Type B pancreatic cell (in vitro differentiated cells): ENCODE measurements around the gene PRKG1. TPM values are rescaled to one million over a fixed set of nuclear protein-coding genes. Genes with fewer than 3 reads are reported as not detected.

Experiments used
- DNase-seq: peaks from one replicate; pipeline ENCODE4 v3.0.0; 2021; ENCODE audit warnings: mixed read lengths; ENCODE audit not compliant: unreplicated experiment; ENCODE audit errors: extremely low spot score
- H3K27ac Mint-ChIP-seq: 2 replicates; pipeline ENCODE4 v1.8.0; 2021; ENCODE audit warnings: mild to moderate bottlenecking, mixed read lengths
- H3K27me3 Mint-ChIP-seq: 2 replicates; pipeline ENCODE4 v1.8.0; 2021; ENCODE audit warnings: mixed read lengths
- H3K36me3 Mint-ChIP-seq: 2 replicates; pipeline ENCODE4 v1.8.0; 2021; ENCODE audit warnings: mixed read lengths
- H3K4me1 Mint-ChIP-seq: one replicate; pipeline ENCODE4 v1.8.0; 2021; ENCODE audit warnings: mixed read lengths; ENCODE audit not compliant: unreplicated experiment
- H3K4me3 Mint-ChIP-seq: 2 replicates; pipeline ENCODE4 v1.8.0; 2021; ENCODE audit warnings: mild to moderate bottlenecking, mixed read lengths
- H3K9me3 Mint-ChIP-seq: 2 replicates; pipeline ENCODE4 v1.8.0; 2021; ENCODE audit warnings: mixed read lengths
- total RNA-seq: library from RNA; stranded (reverse); gene quantifications from 2 replicates; pipeline ENCODE4 v1.2.1, GENCODE V29; 2021; ENCODE audit warnings: low replicate concordance
- TF ChIP-seq, protein P1 (sequence below): fragments of 200-600 bp; sonication (generic); conservative IDR thresholded peaks from 2 replicates; pipeline ENCODE4 v1.5.0; 2021; ENCODE audit warnings: antibody characterized with exemption, mild to moderate bottlenecking

Gene PRKG1
- total RNA-seq, 1 donor from 2014 or later: 12.3 TPM

GRCh38 chr10:51542853-51543252 lies 468.6 kb downstream of the PRKG1 start:
- Mint-ChIP-seq H3K4me1 (no peaks in the 10 kb centered on the region), H3K27me3 (no peaks in the 10 kb centered on the region), H3K9me3 (peaks cover 5% of the 10 kb centered on the region), H3K4me3 (no peak overlapping the region), H3K36me3 (no peaks in the 10 kb centered on the region), H3K27ac (no peak overlapping the region)
- no peak for DNase-seq
- TF ChIP-seq, protein P1, sequence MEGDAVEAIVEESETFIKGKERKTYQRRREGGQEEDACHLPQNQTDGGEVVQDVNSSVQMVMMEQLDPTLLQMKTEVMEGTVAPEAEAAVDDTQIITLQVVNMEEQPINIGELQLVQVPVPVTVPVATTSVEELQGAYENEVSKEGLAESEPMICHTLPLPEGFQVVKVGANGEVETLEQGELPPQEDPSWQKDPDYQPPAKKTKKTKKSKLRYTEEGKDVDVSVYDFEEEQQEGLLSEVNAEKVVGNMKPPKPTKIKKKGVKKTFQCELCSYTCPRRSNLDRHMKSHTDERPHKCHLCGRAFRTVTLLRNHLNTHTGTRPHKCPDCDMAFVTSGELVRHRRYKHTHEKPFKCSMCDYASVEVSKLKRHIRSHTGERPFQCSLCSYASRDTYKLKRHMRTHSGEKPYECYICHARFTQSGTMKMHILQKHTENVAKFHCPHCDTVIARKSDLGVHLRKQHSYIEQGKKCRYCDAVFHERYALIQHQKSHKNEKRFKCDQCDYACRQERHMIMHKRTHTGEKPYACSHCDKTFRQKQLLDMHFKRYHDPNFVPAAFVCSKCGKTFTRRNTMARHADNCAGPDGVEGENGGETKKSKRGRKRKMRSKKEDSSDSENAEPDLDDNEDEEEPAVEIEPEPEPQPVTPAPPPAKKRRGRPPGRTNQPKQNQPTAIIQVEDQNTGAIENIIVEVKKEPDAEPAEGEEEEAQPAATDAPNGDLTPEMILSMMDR: no peak

DNA sequence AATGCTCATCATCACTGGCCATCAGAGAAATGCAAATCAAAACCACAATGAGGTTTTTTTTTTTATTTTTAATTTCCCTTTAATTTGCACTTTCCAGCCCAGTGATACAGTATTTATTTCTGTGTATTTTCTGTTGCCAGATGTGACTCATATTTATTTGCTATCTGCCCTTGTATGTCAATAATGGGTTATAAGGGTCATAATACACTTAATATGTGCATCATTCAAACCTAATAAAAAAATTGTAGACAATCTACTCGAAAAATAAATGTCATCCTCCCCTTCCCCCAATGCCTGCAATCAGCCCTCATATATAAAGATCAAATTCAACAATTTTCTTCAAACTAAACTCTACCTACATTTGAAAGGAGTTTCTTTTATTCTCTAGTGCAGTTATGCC lies 470.6 kb downstream of the PRKG1 start:
- Mint-ChIP-seq H3K36me3 (no peaks in the 10 kb centered on the region), H3K27me3 (no peaks in the 10 kb centered on the region), H3K4me3 (no peak overlapping the region), H3K27ac (no peak overlapping the region), H3K9me3 (peaks cover 5% of the 10 kb centered on the region), H3K4me1 (no peaks in the 10 kb centered on the region)
- TF ChIP-seq, protein P1: no peak
- DNase-seq: no peak

GRCh38 chr10:51547941-51548340 lies 473.7 kb downstream of the PRKG1 start:
- Mint-ChIP-seq H3K4me1 (no peaks in the 10 kb centered on the region), H3K4me3 (no peak overlapping the region), H3K9me3 (no peaks in the 10 kb centered on the region), H3K27ac (no peak overlapping the region), H3K27me3 (no peaks in the 10 kb centered on the region), H3K36me3 (no peaks in the 10 kb centered on the region)
- DNase-seq: no peak
- TF ChIP-seq, protein P1: no peak

- Mint-ChIP-seq H3K27me3 (no peaks in the 10 kb centered on the region), H3K27ac (no peak overlapping the region), H3K9me3 (no peaks in the 10 kb centered on the region), H3K4me3 (no peak overlapping the region), H3K36me3 (no peaks in the 10 kb centered on the region), H3K4me1 (no peaks in the 10 kb centered on the region)
- TF ChIP-seq, protein P1: no peak
- no peak for DNase-seq
Observed at GRCh38 chr10:51552879-51553278, 478.6 kb downstream of the PRKG1 start.

DNA sequence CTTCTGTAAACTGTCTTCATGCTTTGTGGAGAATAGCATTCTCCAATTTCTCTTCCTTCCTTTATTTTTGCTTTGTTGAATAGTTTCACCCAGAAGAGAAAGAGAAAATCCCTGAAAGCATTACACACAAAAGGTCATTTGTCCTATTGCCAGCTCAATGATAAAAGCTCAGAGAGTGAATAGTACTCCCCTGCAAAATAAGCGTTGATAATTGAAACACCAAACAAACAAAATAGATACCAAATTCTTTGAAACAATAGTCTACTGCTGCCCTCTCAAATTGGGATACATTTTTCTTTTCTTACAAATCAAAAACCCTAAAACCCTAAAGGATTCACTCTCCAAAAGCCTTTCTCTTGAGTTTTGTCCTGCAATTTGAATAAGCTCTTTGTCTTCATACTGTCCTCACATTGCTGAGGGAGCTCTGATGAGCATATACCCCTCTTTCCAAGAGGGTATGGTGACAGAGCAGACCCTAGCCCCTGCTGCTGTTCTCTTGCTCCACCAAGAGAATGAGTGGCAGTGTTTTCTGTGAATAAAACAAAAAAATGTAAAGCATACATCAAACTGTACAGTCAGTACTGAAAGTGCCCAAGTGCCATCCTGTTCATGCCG lies 490.7 kb downstream of the PRKG1 start:
- Mint-ChIP-seq H3K27ac (no peak overlapping the region), H3K4me3 (no peak overlapping the region), H3K27me3 (no peaks in the 10 kb centered on the region), H3K36me3 (no peaks in the 10 kb centered on the region), H3K9me3 (no peaks in the 10 kb centered on the region), H3K4me1 (peaks cover 5% of the 10 kb centered on the region)
- DNase-seq: no peak
- TF ChIP-seq, protein P1: no peak

GRCh38 chr10:51567271-51567670 lies 493.0 kb downstream of the PRKG1 start:
- Mint-ChIP-seq H3K27ac (no peak overlapping the region), H3K9me3 (no peaks in the 10 kb centered on the region), H3K27me3 (no peaks in the 10 kb centered on the region), H3K36me3 (no peaks in the 10 kb centered on the region), H3K4me1 (peaks cover 5% of the 10 kb centered on the region), H3K4me3 (no peak overlapping the region)
- no peak for DNase-seq
- TF ChIP-seq, protein P1: no peak
